CD14-positive monocyte (primary cell): Measurements from ENCODE around the gene DCAF8L1. TPM values are rescaled to one million over a fixed set of nuclear protein-coding genes. Genes with fewer than 3 reads are reported as not detected.
"Not testable (repeated sequence)": the region's sequence is repeated elsewhere in the genome, so short reads cannot be mapped to it uniquely, and the experiment has no call there.

ENCODE experiments used
- DNase-seq, 3 donors: peaks; one replicate each; pipeline ENCODE4 v3.0.0-alpha.2; 2011 to 2022
- H2AFZ ChIP-seq: 2 replicates; pipeline ENCODE4 v1.6.0; 2012; ENCODE audit warnings: mild to moderate bottlenecking, low read depth, low read length, inconsistent platforms; ENCODE audit not compliant: insufficient read depth, poor library complexity, severe bottlenecking
- H3K27ac ChIP-seq, 2 donors: 1 replicate in 1 of 2; 2 replicates in 1 of 2; pipeline ENCODE4 v1.5.1; 2012 to 2013; ENCODE audit warnings: low read length in 2 of 2, control low read depth in 1 of 2, inconsistent platforms in 1 of 2, low read depth in 1 of 2, mild to moderate bottlenecking in 1 of 2
- H3K27me3 ChIP-seq, 2 donors: one replicate each; pipeline versions ENCODE4 v1.6.0 to v1.6.1; 2011 to 2013; ENCODE audit warnings: low read length in 2 of 2; ENCODE audit not compliant: control insufficient read depth in 2 of 2, insufficient read depth in 2 of 2
- H3K36me3 ChIP-seq, 2 donors: replicated peaks in 1 of 2; 1 replicate in 1 of 2; 2 replicates in 1 of 2; pipeline versions ENCODE4 v1.5.1 to v1.6.1; 2012 to 2013; ENCODE audit warnings: low read length in 2 of 2, control low read depth in 1 of 2, inconsistent platforms in 1 of 2, mild to moderate bottlenecking in 1 of 2; ENCODE audit not compliant: insufficient read depth in 2 of 2, control insufficient read depth in 1 of 2
- H3K4me1 ChIP-seq, 2 donors: 1 replicate in 1 of 2; 2 replicates in 1 of 2; pipeline versions ENCODE4 v1.5.1 to v1.6.1; 2012 to 2013; ENCODE audit warnings: low read length in 2 of 2, control low read depth in 1 of 2, inconsistent platforms in 1 of 2, mild to moderate bottlenecking in 1 of 2, moderate library complexity in 1 of 2; ENCODE audit not compliant: insufficient read depth in 2 of 2, control insufficient read depth in 1 of 2
- H3K4me2 ChIP-seq: replicated peaks from 2 replicates; pipeline ENCODE3; 2012; ENCODE audit warnings: low read length, moderate library complexity, mild to moderate bottlenecking; ENCODE audit not compliant: poor library complexity, severe bottlenecking; ENCODE audit errors: extremely low read depth
- H3K4me3 ChIP-seq, 3 experiments: fragments of 200-600 bp in 1 of 3; sonication (generic) in 1 of 3; replicated peaks in 1 of 3; 1 replicate in 2 of 3; 2 replicates in 1 of 3; pipeline ENCODE4 v1.5.1; 2011 to 2013; ENCODE audit warnings: low read length in 3 of 3, mild to moderate bottlenecking in 3 of 3, control low read depth in 2 of 3, low read depth in 2 of 3, inconsistent platforms in 1 of 3, moderate library complexity in 1 of 3
- H3K79me2 ChIP-seq: 2 replicates; pipeline ENCODE4 v1.6.0; 2012; ENCODE audit warnings: mild to moderate bottlenecking, control low read depth, inconsistent platforms, low read length, moderate library complexity; ENCODE audit not compliant: insufficient read depth
- H3K9ac ChIP-seq: 2 replicates; pipeline ENCODE4 v1.6.0; 2017; ENCODE audit warnings: low read length, mild to moderate bottlenecking; ENCODE audit not compliant: insufficient read depth, poor library complexity, severe bottlenecking
- H3K9me3 ChIP-seq, 2 donors: replicated peaks in 1 of 2; 1 replicate in 1 of 2; 2 replicates in 1 of 2; pipeline versions ENCODE4 v1.5.1 to v1.6.1; 2012 to 2013; ENCODE audit warnings: low read length in 2 of 2, control low read depth in 1 of 2; ENCODE audit not compliant: control insufficient read depth in 1 of 2, insufficient read depth in 1 of 2
- H4K20me1 ChIP-seq: 2 replicates; pipeline ENCODE4 v1.6.0; 2012; ENCODE audit warnings: mild to moderate bottlenecking, low read length, control low read depth, moderate library complexity; ENCODE audit not compliant: insufficient read depth
- H3K27ac Mint-ChIP-seq, 7 donors: one replicate each; pipeline ENCODE4 v1.8.0; 2020; ENCODE audit warnings: mild to moderate bottlenecking in 7 of 7, mixed read lengths in 7 of 7, moderate library complexity in 6 of 7, inconsistent platforms in 2 of 7
- H3K27me3 Mint-ChIP-seq, 3 donors: one replicate each; pipeline ENCODE4 v1.8.0; 2021 to 2022; ENCODE audit warnings: low read depth in 3 of 3, mild to moderate bottlenecking in 3 of 3, mixed read lengths in 3 of 3, moderate library complexity in 3 of 3, inconsistent platforms in 1 of 3
- H3K36me3 Mint-ChIP-seq, 2 donors: one replicate each; pipeline ENCODE4 v1.8.0; 2020; ENCODE audit warnings: mixed read lengths in 2 of 2, inconsistent platforms in 1 of 2, mild to moderate bottlenecking in 1 of 2
- H3K4me1 Mint-ChIP-seq: one replicate; pipeline ENCODE4 v1.8.0; 2020; ENCODE audit warnings: mild to moderate bottlenecking, mixed read lengths
- H3K4me3 Mint-ChIP-seq, 2 donors: one replicate each; pipeline ENCODE4 v1.8.0; 2020; ENCODE audit warnings: mild to moderate bottlenecking in 2 of 2, mixed read lengths in 2 of 2, moderate library complexity in 1 of 2
- H3K9me3 Mint-ChIP-seq, 7 donors: one replicate each; pipeline ENCODE4 v1.8.0; 2020 to 2022; ENCODE audit warnings: mixed read lengths in 7 of 7, mild to moderate bottlenecking in 6 of 7, moderate library complexity in 6 of 7, inconsistent platforms in 2 of 7
- CTCF ChIP-seq: fragments of 200-600 bp; IDR thresholded peaks from one replicate; pipeline ENCODE4 v1.8.0; 2022; ENCODE audit warnings: antibody characterized with exemption, mild to moderate bottlenecking
- WGBS: methylation state at CpG from one replicate; pipeline ENCODE4 v1.1.5; 2013; ENCODE audit warnings: missing lambda C conversion rate; ENCODE audit not compliant: insufficient coverage; 5-methylcytosine and 5-hydroxymethylcytosine counted together
- intact Hi-C, 2 donors: fragments of 100-400 bp; cut with micrococcal nuclease; formaldehyde crosslinking; loops; one replicate each; pipeline versions ENCODE4 v1.15.0 to v1.15.1; 2023
- polyA plus RNA-seq, 3 donors: library from polyadenylated mRNA; depleted of rRNA in 1 of 3; unstranded in 2 of 3; stranded (reverse) in 1 of 3; fragments of 300-500 nt in 2 of 3; fragments of >200 nt in 1 of 3; fragmentation: Illumina TruSeq in 2 of 3; gene quantifications; 1 replicate in 2 of 3; 2 replicates in 1 of 3; pipeline ENCODE4 v1.2.3, GENCODE V29; 2012 to 2021

Gene DCAF8L1
- polyA plus RNA-seq, 3 donors, result not detected

GRCh38 chrX:27995611-27996010, 14.4 kb upstream of the DCAF8L1 start:
- H3K36me3 Mint-ChIP-seq, result no peaks in the 10 kb centered on the region
- no peaks in the 10 kb centered on the region for H3K27me3 Mint-ChIP-seq
- no peak overlapping the region for H3K27ac Mint-ChIP-seq
- no peaks in the 10 kb centered on the region for H3K4me1 ChIP-seq
- H3K27ac ChIP-seq, result no peak overlapping the region
- H3K79me2 ChIP-seq, result no peaks in the 10 kb centered on the region
- H3K27me3 ChIP-seq, result no peaks in the 10 kb centered on the region
- no peaks in the 10 kb centered on the region for H4K20me1 ChIP-seq
- no peak overlapping the region for H3K4me3 Mint-ChIP-seq
- intact Hi-C loops, result no loop called here
- WGBS, result no CpG with 5 or more reads among the region's 3 CpGs
- H3K9ac ChIP-seq, result no peak overlapping the region
- H3K9me3 Mint-ChIP-seq, result peaks cover 0 to 1% (median 0%) of the 10 kb centered on the region in 7 donors
- no peak overlapping the region for H2AFZ ChIP-seq
- no peaks in the 10 kb centered on the region for H3K4me1 Mint-ChIP-seq
- H3K4me3 ChIP-seq, result no peak overlapping the region
- TF ChIP-seq CTCF, result no peak
- no peaks in the 10 kb centered on the region for H3K36me3 ChIP-seq
- no peak overlapping the region for H3K4me2 ChIP-seq
- no peak for DNase-seq
- H3K9me3 ChIP-seq, result no peaks in the 10 kb centered on the region

- 40% methylated on average over 1 of the region's 2 CpGs for WGBS
- intact Hi-C loops, result no loop called here
- H4K20me1 ChIP-seq, result no peaks in the 10 kb centered on the region
- no peak overlapping the region for H2AFZ ChIP-seq
- no peak overlapping the region for H3K27ac ChIP-seq
- no peak overlapping the region for H3K4me2 ChIP-seq
- no peaks in the 10 kb centered on the region for H3K4me1 ChIP-seq
- no peak overlapping the region for H3K4me3 ChIP-seq
- H3K27me3 Mint-ChIP-seq, result no peaks in the 10 kb centered on the region
- no peaks in the 10 kb centered on the region for H3K27me3 ChIP-seq
- H3K27ac Mint-ChIP-seq, result no peak overlapping the region
- H3K4me1 Mint-ChIP-seq, result no peaks in the 10 kb centered on the region
- TF ChIP-seq CTCF, result no peak
- peaks cover 0 to 4% (median 0%) of the 10 kb centered on the region in 7 donors for H3K9me3 Mint-ChIP-seq
- no peaks in the 10 kb centered on the region for H3K9me3 ChIP-seq
- H3K4me3 Mint-ChIP-seq, result no peak overlapping the region
- no peaks in the 10 kb centered on the region for H3K36me3 Mint-ChIP-seq
- DNase-seq, result no peak
- H3K79me2 ChIP-seq, result no peaks in the 10 kb centered on the region
- no peaks in the 10 kb centered on the region for H3K36me3 ChIP-seq
- H3K9ac ChIP-seq, result no peak overlapping the region
Observed at GRCh38 chrX:27987862-27988646, 6.8 kb upstream of the DCAF8L1 start.

GRCh38 chrX:27976934-27977333, 4.3 kb downstream of the DCAF8L1 start:
- H3K4me3 ChIP-seq, H3K4me1 Mint-ChIP-seq, H3K36me3 ChIP-seq, DNase-seq, H3K27ac ChIP-seq, H3K4me1 ChIP-seq, H3K4me3 Mint-ChIP-seq, H3K36me3 Mint-ChIP-seq, H3K4me2 ChIP-seq, H3K27me3 Mint-ChIP-seq, H3K9ac ChIP-seq, H2AFZ ChIP-seq, intact Hi-C loops, H4K20me1 ChIP-seq, H3K27ac Mint-ChIP-seq, H3K27me3 ChIP-seq, H3K79me2 ChIP-seq: not testable (repeated sequence)
- H3K9me3 Mint-ChIP-seq, result peaks cover 2 to 12% (median 6%) of the 10 kb centered on the region in 7 donors
- H3K9me3 ChIP-seq, result peaks cover 5 to 10% of the 10 kb centered on the region in 2 donors
- no CpG with 5 or more reads among the region's 4 CpGs for whole genome bisulfite sequencing
